Measurements from ENCODE around the gene NSUN4. TPM values are rescaled to one million over a fixed set of nuclear protein-coding genes. Genes with fewer than 3 reads are reported as not detected.

NSUN4 gene
- total and polyA plus RNA-seq, 2 of the 13 experiments (the other 11 are each of a cell fraction or from before 2014, with no cell fraction given), result 21.5 to 23.5 TPM

DNA sequence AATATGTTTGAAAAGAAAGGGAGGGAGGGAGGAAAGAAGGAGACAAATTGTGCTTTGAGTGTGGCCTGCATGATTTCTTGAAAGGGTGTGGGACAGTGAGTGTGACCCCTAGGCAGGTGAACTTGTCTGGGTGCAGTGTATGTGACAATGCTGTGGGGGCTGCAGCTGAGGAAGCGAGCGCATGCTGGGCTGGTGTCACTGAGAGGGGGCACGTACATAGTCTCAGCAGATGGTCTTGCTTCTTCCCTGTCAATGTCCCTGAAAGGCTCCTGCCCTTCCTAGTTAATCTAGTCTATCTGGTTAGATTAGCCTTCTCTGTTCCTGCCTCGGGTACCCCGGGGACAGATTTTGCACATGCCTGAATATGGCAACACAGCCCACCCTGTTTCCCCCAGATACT lies 63.3 kb downstream of the NSUN4 start:
- H3K36me3 ChIP-seq (replicated peaks in 1 of 2; ENCODE audit: control insufficient read depth in 1 of 2, insufficient read depth in 2 of 2, low read length in 2 of 2), result no peaks in the 10 kb centered on the region
- no peak overlapping the region for H2AFZ ChIP-seq (ENCODE audit: low read length)
- 93% methylated on average over 4 of the region's 5 CpGs for WGBS (ENCODE audit: low lambda C conversion rate)
- peaks cover 12% of the 10 kb centered on the region for H3K4me1 ChIP-seq (ENCODE audit: insufficient read depth, low read length)
- no peak for TF ChIP-seq ZNF678 (CRISPR knock-in tag; IDR thresholded peaks at IDR 0.05)
- TF ChIP-seq, protein P1, sequence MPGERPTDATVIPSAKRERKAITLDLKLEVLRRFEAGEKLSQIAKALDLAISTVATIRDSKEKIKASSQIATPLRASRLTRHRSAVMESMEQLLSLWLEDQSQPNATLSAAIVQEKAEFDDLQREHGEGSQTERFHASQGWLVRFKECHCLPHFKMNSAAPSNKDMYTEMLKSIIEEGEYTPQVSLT (CRISPR knock-in tag; IDR thresholded peaks at IDR 0.05; ENCODE audit: borderline replicate concordance, low read depth), result no peak
- TF ChIP-seq, protein P2, sequence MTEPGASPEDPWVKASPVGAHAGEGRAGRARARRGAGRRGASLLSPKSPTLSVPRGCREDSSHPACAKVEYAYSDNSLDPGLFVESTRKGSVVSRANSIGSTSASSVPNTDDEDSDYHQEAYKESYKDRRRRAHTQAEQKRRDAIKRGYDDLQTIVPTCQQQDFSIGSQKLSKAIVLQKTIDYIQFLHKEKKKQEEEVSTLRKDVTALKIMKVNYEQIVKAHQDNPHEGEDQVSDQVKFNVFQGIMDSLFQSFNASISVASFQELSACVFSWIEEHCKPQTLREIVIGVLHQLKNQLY (CRISPR knock-in tag; IDR thresholded peaks at IDR 0.05), result no peak
- H3K79me2 ChIP-seq (ENCODE audit: insufficient read depth, low read length), result no peaks in the 10 kb centered on the region
- in situ Hi-C loops (cut with HindIII; ENCODE audit: extremely low pct_ligation_motif_present, low pct_unique_long_range_greater_than_20kb), result no loop called here
- H3K4me3 ChIP-seq (replicated peaks in 1 of 3; ENCODE audit: insufficient read depth in 1 of 3, low read depth in 2 of 3, low read length in 3 of 3), result no peak overlapping the region
- BruUV-seq (replicated peaks), result no TSS peak
- no peak overlapping the region for H3K9ac ChIP-seq (ENCODE audit: insufficient read depth, low read depth, low read length)
- no peak overlapping the region for H3K27ac ChIP-seq (ENCODE audit: extremely low read length, insufficient read depth, low read length)
- H3K27me3 ChIP-seq (ENCODE audit: control insufficient read depth in 1 of 2, insufficient read depth in 2 of 2, low read length in 2 of 2), result no peaks in the 10 kb centered on the region
- ChIA-PET CTCF (ENCODE audit: low intra/inter-chr PET ratio, low total read pairs) (no interaction called here), POLR2A (no interaction called here)
- FAIRE-seq (no peak), DNase-seq (ENCODE audit: low spot score) (no peak), ATAC-seq (no peak)
- intact Hi-C loops (cut with micrococcal nuclease; ENCODE audit: unreplicated experiment), result no loop called here
- H3K9me3 ChIP-seq (ENCODE audit: low read length), result no peaks in the 10 kb centered on the region
- H4K20me1 ChIP-seq (ENCODE audit: insufficient read depth, low read length), result no peaks in the 10 kb centered on the region
- no peak overlapping the region for H3K4me2 ChIP-seq (ENCODE audit: low read depth, low read length)

DNA sequence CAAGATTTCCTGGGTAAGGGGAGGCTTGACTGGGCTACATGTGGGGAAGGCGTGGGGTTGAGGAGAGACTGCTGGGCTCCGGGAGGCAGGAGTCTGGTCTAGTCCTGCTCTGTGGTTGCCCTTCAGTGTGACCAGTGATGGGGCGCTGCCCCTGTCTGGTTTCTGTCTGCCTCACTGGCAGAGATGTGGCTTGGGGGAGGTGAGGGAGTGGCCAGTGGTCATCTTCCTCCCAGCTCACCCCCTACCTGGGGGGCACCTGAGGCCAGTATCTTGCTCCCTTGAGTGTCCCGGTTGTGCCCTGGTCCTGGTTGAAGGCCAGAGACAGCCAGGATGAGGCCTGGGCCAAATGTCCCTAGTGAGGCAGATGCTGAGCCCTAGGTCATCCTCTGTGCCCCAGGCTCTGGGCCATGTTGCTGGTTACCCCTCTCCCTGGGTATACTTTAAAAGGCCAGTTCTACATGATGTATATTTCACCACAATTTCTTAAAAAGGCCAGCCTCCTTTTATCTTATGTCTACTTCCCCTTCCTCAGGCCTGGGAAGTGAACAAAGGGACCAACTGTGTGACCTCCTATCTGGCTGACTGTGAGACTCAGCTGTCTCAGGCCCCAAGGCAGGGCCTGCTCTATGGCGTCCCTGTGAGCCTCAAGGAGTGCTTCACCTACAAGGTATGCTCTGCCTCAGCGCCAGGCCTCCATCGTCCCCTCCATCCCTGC lies 64.0 kb downstream of the NSUN4 start:
- POLR2A ChIA-PET, result no interaction called here
- intact Hi-C loops (cut with micrococcal nuclease; ENCODE audit: unreplicated experiment), result no loop called here
- Histone ChIP-seq H3K36me3 (replicated peaks in 1 of 2; ENCODE audit: control insufficient read depth in 1 of 2, insufficient read depth in 2 of 2, low read length in 2 of 2) (peaks cover 0 to 1% of the 10 kb centered on the region in 2 experiments; a peak in 1 of 5 replicates), H3K4me3 (replicated peaks in 1 of 3; ENCODE audit: insufficient read depth in 1 of 3, low read depth in 2 of 3, low read length in 3 of 3) (no peak overlapping the region), H3K9me3 (ENCODE audit: low read length) (no peaks in the 10 kb centered on the region), H3K4me2 (ENCODE audit: low read depth, low read length) (no peak overlapping the region), H2AFZ (ENCODE audit: low read length) (no peak overlapping the region), H3K27ac (ENCODE audit: extremely low read length, insufficient read depth, low read length) (no peak overlapping the region), H3K9ac (ENCODE audit: insufficient read depth, low read depth, low read length) (no peak overlapping the region), H3K27me3 (ENCODE audit: control insufficient read depth in 1 of 2, insufficient read depth in 2 of 2, low read length in 2 of 2) (no peaks in the 10 kb centered on the region), H3K79me2 (ENCODE audit: insufficient read depth, low read length) (no peaks in the 10 kb centered on the region), H4K20me1 (ENCODE audit: insufficient read depth, low read length) (no peaks in the 10 kb centered on the region), H3K4me1 (ENCODE audit: insufficient read depth, low read length) (peaks cover 12% of the 10 kb centered on the region)
- no TSS peak for BruUV-seq (replicated peaks)
- CTCF ChIA-PET (ENCODE audit: low intra/inter-chr PET ratio, low total read pairs), result no interaction called here
- ATAC-seq (no peak), FAIRE-seq (no peak), DNase-seq (ENCODE audit: low spot score) (no peak)
- WGBS (ENCODE audit: low lambda C conversion rate), result 76% methylated on average over 4 of the region's 7 CpGs
- in situ Hi-C loops (cut with HindIII; ENCODE audit: extremely low pct_ligation_motif_present, low pct_unique_long_range_greater_than_20kb), result no loop called here
- TF ChIP-seq, protein P3, sequence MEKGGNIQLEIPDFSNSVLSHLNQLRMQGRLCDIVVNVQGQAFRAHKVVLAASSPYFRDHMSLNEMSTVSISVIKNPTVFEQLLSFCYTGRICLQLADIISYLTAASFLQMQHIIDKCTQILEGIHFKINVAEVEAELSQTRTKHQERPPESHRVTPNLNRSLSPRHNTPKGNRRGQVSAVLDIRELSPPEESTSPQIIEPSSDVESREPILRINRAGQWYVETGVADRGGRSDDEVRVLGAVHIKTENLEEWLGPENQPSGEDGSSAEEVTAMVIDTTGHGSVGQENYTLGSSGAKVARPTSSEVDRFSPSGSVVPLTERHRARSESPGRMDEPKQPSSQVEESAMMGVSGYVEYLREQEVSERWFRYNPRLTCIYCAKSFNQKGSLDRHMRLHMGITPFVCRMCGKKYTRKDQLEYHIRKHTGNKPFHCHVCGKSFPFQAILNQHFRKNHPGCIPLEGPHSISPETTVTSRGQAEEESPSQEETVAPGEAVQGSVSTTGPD (CRISPR knock-in tag; IDR thresholded peaks at IDR 0.05), result no peak
- no peak for TF ChIP-seq ZKSCAN1 (IDR thresholded peaks at IDR 0.05; ENCODE audit: low read length)
- no peak for TF ChIP-seq FIP1L1 (IDR thresholded peaks at IDR 0.05; ENCODE audit: borderline replicate concordance, insufficient read depth, low read depth, low read length)
- TF ChIP-seq TP53 (CRISPR knock-in tag; conservative IDR thresholded peaks at IDR 0.05), result no peak
- TF ChIP-seq ARHGAP35 (CRISPR knock-in tag; IDR thresholded peaks at IDR 0.05; ENCODE audit: borderline replicate concordance), result no peak
- no peak for TF ChIP-seq ZNF616 (CRISPR knock-in tag; IDR thresholded peaks at IDR 0.05; ENCODE audit: low read depth)
- TF ChIP-seq ZNF550 (CRISPR knock-in tag; IDR thresholded peaks at IDR 0.05; ENCODE audit: borderline replicate concordance), result no peak
- no peak for TF ChIP-seq ZNF850 (CRISPR knock-in tag; conservative IDR thresholded peaks at IDR 0.05)
- TF ChIP-seq CBX5 (CRISPR knock-in tag; IDR thresholded peaks at IDR 0.05; ENCODE audit: borderline replicate concordance), result no peak
- TF ChIP-seq ZNF136 (CRISPR knock-in tag; IDR thresholded peaks at IDR 0.05; ENCODE audit: low read depth), result no peak
- no peak for TF ChIP-seq ZNF530 (CRISPR knock-in tag; IDR thresholded peaks at IDR 0.05; ENCODE audit: low read depth)

All from HepG2 (cell line).